ENCODE data around the gene FLNB.

DNA sequence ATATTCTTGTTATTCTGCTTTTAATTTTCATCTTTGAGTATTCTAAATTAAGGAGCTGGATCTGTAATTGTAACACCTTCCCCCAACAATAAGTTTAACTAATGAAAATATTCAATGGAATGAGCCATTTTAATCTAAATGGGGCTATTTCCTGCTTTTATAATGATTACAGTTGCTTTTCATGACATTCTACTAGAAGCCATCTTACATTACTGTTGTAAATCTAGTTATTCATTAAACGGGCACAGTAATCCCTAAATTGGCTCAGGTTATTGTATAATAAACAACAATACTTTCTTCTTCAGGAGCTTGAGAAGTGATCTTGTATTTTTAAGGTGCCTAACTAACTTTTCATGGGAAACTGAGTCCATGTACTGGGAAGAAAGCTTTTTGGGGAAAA is 8.5 kb downstream of the FLNB start:
- TF ChIP-seq EZH2phosphoT487 (IDR thresholded peaks at IDR 0.05; ENCODE audit: borderline replicate concordance) = no peak
- TF ChIP-seq, protein P1, sequence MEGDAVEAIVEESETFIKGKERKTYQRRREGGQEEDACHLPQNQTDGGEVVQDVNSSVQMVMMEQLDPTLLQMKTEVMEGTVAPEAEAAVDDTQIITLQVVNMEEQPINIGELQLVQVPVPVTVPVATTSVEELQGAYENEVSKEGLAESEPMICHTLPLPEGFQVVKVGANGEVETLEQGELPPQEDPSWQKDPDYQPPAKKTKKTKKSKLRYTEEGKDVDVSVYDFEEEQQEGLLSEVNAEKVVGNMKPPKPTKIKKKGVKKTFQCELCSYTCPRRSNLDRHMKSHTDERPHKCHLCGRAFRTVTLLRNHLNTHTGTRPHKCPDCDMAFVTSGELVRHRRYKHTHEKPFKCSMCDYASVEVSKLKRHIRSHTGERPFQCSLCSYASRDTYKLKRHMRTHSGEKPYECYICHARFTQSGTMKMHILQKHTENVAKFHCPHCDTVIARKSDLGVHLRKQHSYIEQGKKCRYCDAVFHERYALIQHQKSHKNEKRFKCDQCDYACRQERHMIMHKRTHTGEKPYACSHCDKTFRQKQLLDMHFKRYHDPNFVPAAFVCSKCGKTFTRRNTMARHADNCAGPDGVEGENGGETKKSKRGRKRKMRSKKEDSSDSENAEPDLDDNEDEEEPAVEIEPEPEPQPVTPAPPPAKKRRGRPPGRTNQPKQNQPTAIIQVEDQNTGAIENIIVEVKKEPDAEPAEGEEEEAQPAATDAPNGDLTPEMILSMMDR (conservative IDR thresholded peaks at IDR 0.05; ENCODE audit: low read length) = no peak

Measured in Loucy (cell line).